ENCODE data around the gene MAP4.

- TF ChIP-seq ZNF184 (tag by site-specific recombination; IDR thresholded peaks at IDR 0.05) (no peak), ZNF146 (tag by site-specific recombination; IDR thresholded peaks at IDR 0.05) (no peak), REST (tag by site-specific recombination; IDR thresholded peaks at IDR 0.05) (no peak), ZNF510 (tag by site-specific recombination; IDR thresholded peaks at IDR 0.05; ENCODE audit: insufficient replicate concordance) (no peak), ZNF174 (tag by site-specific recombination; IDR thresholded peaks at IDR 0.05) (no peak), CTCF (tag by site-specific recombination; IDR thresholded peaks at IDR 0.05) (no peak)
Observed at GRCh38 chr3:47868306-47868705, 147.9 kb downstream of the MAP4 start.

Data from HEK293 (cell line).